GM19468 (cell line): ENCODE data around the gene PHACTR1.

ENCODE experiments used
- ATAC-seq: cut with Tn5 transposase; IDR thresholded peaks from one replicate; pipeline ENCODE4 v1.9.1; 2021; ENCODE audit warnings: mild to moderate bottlenecking, moderate library complexity, moderate number of reproducible peaks; ENCODE audit not compliant: unreplicated experiment; ENCODE audit errors: extremely low read depth

The PHACTR1 gene

GRCh38 chr6:13012296-13012695 is 295.7 kb downstream of the PHACTR1 start:
- no peak for ATAC-seq

GRCh38 chr6:13012977-13013680 is 296.6 kb downstream of the PHACTR1 start:
- ATAC-seq: no peak

GRCh38 chr6:13013681-13014503 is 297.3 kb downstream of the PHACTR1 start:
- ATAC-seq: no peak

- no peak for ATAC-seq
Observed at GRCh38 chr6:13014504-13015378, 298.2 kb downstream of the PHACTR1 start.

- no peak for ATAC-seq
Observed at GRCh38 chr6:13015379-13015681, 298.8 kb downstream of the PHACTR1 start.

- no peak for ATAC-seq
Observed at GRCh38 chr6:13024616-13025015, 308.0 kb downstream of the PHACTR1 start.

GRCh38 chr6:13025893-13026499 is 309.4 kb downstream of the PHACTR1 start:
- no peak for ATAC-seq

- ATAC-seq: no peak
Observed at GRCh38 chr6:13026557-13026956, 310.0 kb downstream of the PHACTR1 start.

GRCh38 chr6:13027207-13027606 is 310.6 kb downstream of the PHACTR1 start:
- no peak for ATAC-seq

GRCh38 chr6:13030396-13030795 is 313.8 kb downstream of the PHACTR1 start:
- ATAC-seq: no peak

- ATAC-seq: no peak
Observed at GRCh38 chr6:13032566-13032965, 316.0 kb downstream of the PHACTR1 start.

- no peak for ATAC-seq
Observed at GRCh38 chr6:13033145-13033544, 316.6 kb downstream of the PHACTR1 start.

- no peak for ATAC-seq
Observed at GRCh38 chr6:13034316-13034715, 317.7 kb downstream of the PHACTR1 start.

GRCh38 chr6:13035606-13036005 is 319.0 kb downstream of the PHACTR1 start:
- ATAC-seq: no peak

- no peak for ATAC-seq
Observed at GRCh38 chr6:13038315-13038714, 321.7 kb downstream of the PHACTR1 start.

- ATAC-seq: no peak
Observed at GRCh38 chr6:13038741-13039190, 322.2 kb downstream of the PHACTR1 start.

- ATAC-seq: no peak
Observed at GRCh38 chr6:13044390-13044789, 327.8 kb downstream of the PHACTR1 start.

- ATAC-seq: no peak
Observed at GRCh38 chr6:13044896-13045295, 328.3 kb downstream of the PHACTR1 start.

- ATAC-seq: no peak
Observed at GRCh38 chr6:13045676-13046075, 329.1 kb downstream of the PHACTR1 start.

GRCh38 chr6:13046084-13046483 is 329.5 kb downstream of the PHACTR1 start:
- no peak for ATAC-seq
